T-helper 9 cell (primary cell): Measurements from ENCODE around the gene SCLY.

Experiments used
- DNase-seq: peaks from one replicate; pipeline ENCODE4 v3.0.0-alpha.2; 2020

The SCLY gene

GRCh38 chr2:238141541-238142318 lies 80.9 kb downstream of the SCLY start:
- DNase-seq: no peak

- DNase-seq: no peak
These were observed 81.8 kb downstream of the SCLY start for GRCh38 chr2:238142382-238143205.

DNA sequence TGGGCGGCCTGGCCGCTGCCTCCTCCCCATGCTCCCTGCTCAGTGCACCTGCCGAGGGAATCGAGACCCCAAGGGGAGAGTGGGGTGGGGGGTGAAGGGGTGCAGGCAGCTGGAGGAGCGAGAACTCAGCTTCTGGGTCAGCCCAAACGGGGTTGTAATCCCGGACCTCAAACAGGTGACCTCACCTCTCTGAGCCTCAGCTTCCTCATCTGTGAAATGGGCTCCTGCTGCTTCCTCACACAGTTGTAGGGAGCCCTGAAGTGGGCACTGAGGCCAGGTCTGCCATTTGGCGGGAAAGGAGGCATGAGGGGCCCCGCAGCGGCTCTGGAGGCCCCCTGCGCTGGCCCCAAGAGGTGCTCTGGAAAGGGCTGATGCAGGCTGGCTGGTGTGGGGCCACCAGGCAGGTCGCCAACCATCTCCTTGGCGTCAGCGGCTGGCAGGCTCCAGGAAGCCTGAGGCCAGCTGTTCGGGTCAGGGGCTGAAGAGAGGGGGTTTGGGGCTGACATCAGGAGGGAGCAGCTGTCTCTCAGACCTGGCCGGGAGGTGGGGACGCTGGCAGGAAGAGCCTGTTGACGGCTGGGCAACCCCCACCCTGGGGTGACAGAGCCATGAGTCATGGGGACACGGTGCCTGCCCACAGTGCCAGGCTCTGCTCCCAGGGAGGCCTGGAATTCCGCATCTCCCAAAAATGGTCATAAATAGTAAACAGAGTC lies 82.6 kb downstream of the SCLY start:
- no peak for DNase-seq

GRCh38 chr2:238144262-238144661 lies 83.5 kb downstream of the SCLY start:
- DNase-seq: no peak

DNA sequence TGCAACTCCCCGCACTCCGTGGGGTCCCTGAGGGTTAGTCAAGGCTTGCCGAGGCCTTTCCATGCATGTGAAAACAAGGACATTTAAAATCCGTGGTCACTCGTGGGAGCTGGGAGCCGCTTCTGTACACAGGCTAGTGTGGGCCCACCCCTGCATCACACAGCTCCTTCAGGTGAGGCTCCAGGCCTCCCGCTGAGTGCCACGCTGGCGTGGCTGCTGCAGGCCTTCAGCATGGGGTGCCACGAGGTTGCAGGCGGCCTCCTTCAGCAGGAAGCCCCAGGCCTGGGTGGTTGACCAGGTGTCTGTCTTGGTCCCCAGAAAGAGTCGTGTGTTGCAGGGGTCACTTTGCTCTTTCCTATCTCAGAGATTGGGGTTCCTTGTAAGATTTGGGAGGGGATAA lies 84.2 kb downstream of the SCLY start:
- no peak for DNase-seq

- no peak for DNase-seq
These were observed 85.0 kb downstream of the SCLY start for GRCh38 chr2:238145851-238146250.

DNA sequence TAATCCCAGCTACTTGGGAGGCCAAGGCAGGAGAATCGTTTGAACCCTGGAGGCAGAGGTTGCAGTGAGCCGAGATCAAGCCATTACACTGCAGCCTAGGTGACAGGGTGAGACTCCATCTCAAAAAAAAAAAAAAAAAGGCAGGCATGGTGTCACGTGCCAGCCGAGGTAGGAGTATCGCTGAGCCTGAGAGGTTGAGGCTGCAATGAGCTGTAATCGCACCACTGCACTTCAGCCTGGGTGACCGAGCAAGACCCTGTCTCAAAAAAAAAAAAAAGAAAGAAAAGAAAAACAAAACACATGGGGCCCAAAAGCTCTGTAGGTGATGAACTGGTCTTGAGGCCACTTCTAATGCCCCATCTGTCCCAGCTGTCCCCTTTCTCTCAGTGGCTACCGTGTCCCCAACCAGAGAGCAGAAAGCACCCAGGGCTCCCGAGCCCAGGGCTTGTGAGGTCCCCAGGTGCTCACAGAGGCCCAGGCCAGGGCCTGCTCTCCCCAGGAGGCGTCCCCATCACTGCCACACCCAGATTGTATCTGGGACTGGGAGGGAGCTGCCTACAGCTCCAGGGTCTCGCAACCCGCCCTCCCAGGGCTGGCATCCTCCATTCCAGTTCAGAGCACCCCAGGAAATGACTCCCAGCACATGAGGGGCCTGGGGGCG lies 86.2 kb downstream of the SCLY start:
- no peak for DNase-seq

DNA sequence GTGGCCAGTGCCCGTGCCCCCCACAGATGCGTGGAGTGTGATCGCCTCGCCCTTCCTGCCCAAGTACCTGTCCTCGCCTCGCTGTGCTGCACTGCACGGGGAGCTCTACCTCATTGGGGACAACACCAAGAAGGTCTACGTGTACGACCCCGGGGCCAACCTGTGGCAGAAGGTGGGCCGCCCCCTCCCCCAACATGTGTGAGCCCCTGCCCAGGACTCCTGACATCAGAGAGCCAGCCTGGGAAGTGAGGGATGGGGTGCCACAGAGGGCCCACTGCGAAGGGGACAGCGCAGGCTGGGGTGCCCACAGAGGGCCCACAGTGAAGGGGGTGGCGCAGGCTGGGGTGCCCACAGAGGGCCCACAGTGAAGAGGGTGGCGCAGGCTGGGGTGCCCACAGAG lies 88.2 kb downstream of the SCLY start:
- DNase-seq: no peak
